Esophagus muscularis mucosa (tissue), 4 donors: ENCODE data around the gene CLDN6. TPM values are rescaled to one million over a fixed set of nuclear protein-coding genes. Genes with fewer than 3 reads are reported as not detected.

Source experiments
- DNase-seq: peaks from one replicate; pipeline ENCODE4 v3.0.0-alpha.2; 2017; ENCODE audit errors: extremely low spot score
- H3K27ac ChIP-seq, 4 donors: fragments of 200-600 bp; sonication (generic); replicated peaks in 1 of 4; 1 replicate in 3 of 4; 2 replicates in 1 of 4; pipeline ENCODE4 v1.5.1; 2016 to 2019; ENCODE audit warnings: mild to moderate bottlenecking in 1 of 4
- H3K27me3 ChIP-seq, 4 donors: fragments of 200-600 bp; sonication (generic); one replicate each; pipeline versions ENCODE4 v1.5.1 to v1.6.0; 2016 to 2019
- H3K36me3 ChIP-seq, 4 donors: fragments of 200-600 bp; sonication (generic); one replicate each; pipeline ENCODE4 v1.5.1; 2016 to 2019
- H3K4me1 ChIP-seq, 4 donors: fragments of 200-600 bp; sonication (generic); one replicate each; pipeline ENCODE4 v1.5.1; 2016 to 2019
- H3K4me3 ChIP-seq, 4 donors: fragments of 200-600 bp; sonication (generic); 1 replicate in 2 of 4; 2 replicates in 2 of 4; pipeline ENCODE4 v1.5.1; 2016 to 2019; ENCODE audit warnings: mild to moderate bottlenecking in 4 of 4, moderate library complexity in 1 of 4
- H3K9me3 ChIP-seq, 4 donors: fragments of 200-600 bp; sonication (generic); 1 replicate in 3 of 4; 2 replicates in 1 of 4; pipeline ENCODE4 v1.5.1; 2016 to 2019
- CTCF ChIP-seq, 3 experiments: fragments of 200-600 bp in 2 of 3; fragments of 450-650 bp in 1 of 3; sonication (generic) in 2 of 3; IDR thresholded peaks; one replicate each; pipeline ENCODE4 v1.5.1; 2017 to 2019; ENCODE audit warnings: antibody characterized with exemption in 3 of 3, mild to moderate bottlenecking in 2 of 3, moderate library complexity in 1 of 3
- EP300 ChIP-seq: sonication (generic); formaldehyde crosslinking; IDR thresholded peaks from one replicate; pipeline ENCODE4 v1.6.1; 2017; ENCODE audit warnings: antibody characterized with exemption
- POLR2A ChIP-seq: fragments of 450-650 bp; IDR thresholded peaks from one replicate; pipeline ENCODE4 v1.6.1; 2017; ENCODE audit warnings: antibody characterized with exemption, moderate library complexity, mild to moderate bottlenecking, low read depth
- POLR2AphosphoS5 ChIP-seq, 2 donors: sonication (generic); formaldehyde crosslinking; IDR thresholded peaks; one replicate each; pipeline ENCODE4 v1.6.1; 2017; ENCODE audit warnings: antibody characterized with exemption in 2 of 2
- WGBS: methylation state at CpG from one replicate; pipeline ENCODE4 v1.1.5; 2018; 5-methylcytosine and 5-hydroxymethylcytosine counted together
- intact Hi-C: fragments of 100-400 bp; cut with DNase I; formaldehyde crosslinking; loops from one replicate; pipeline ENCODE4 v1.15.1; 2023
- total RNA-seq, 4 donors: library from RNA; depleted of rRNA; stranded (reverse); fragments of >200 nt; gene quantifications; one replicate each; pipeline versions ENCODE4 v1.1.0 to v1.2.1, GENCODE V29; 2016

CLDN6 gene
- total RNA-seq, 4 donors from 2014 or later: not detected

- Histone ChIP-seq H3K36me3 (peaks cover 0 to 4% (median 0%) of the 10 kb centered on the region in 4 donors), H3K27ac (no peak overlapping the region), H3K4me3 (no peak overlapping the region), H3K27me3 (peaks cover 0 to 53% (median 24%) of the 10 kb centered on the region in 4 donors), H3K9me3 (no peaks in the 10 kb centered on the region), H3K4me1 (peaks cover 4 to 10% (median 7%) of the 10 kb centered on the region in 4 donors)
- TF ChIP-seq EP300: no peak
- TF ChIP-seq CTCF (IDR thresholded peaks at IDR 0.05): no peak
- TF ChIP-seq POLR2AphosphoS5 (IDR thresholded peaks at IDR 0.05): no peak
- no peak for TF ChIP-seq POLR2A
- WGBS: 64% methylated on average over 6 of the region's 9 CpGs
- intact Hi-C loops: no loop called here
- DNase-seq: no peak
Observed at GRCh38 chr16:3051494-3051893, 33.5 kb upstream of the CLDN6 start.

GRCh38 chr16:3051009-3051408 lies 33.0 kb upstream of the CLDN6 start:
- Histone ChIP-seq H3K27ac (no peak overlapping the region), H3K9me3 (no peaks in the 10 kb centered on the region), H3K27me3 (peaks cover 0 to 58% (median 29%) of the 10 kb centered on the region in 4 donors), H3K4me3 (no peak overlapping the region), H3K36me3 (peaks cover 0 to 4% (median 0%) of the 10 kb centered on the region in 4 donors), H3K4me1 (peaks cover 9 to 14% (median 12%) of the 10 kb centered on the region in 4 donors)
- no peak for TF ChIP-seq CTCF (IDR thresholded peaks at IDR 0.05)
- no peak for TF ChIP-seq POLR2AphosphoS5 (IDR thresholded peaks at IDR 0.05)
- no peak for TF ChIP-seq POLR2A
- TF ChIP-seq EP300: no peak
- WGBS: 57% methylated on average over 4 of the region's 4 CpGs
- intact Hi-C loops: no loop called here
- DNase-seq: no peak

GRCh38 chr16:3050487-3050886 lies 32.5 kb upstream of the CLDN6 start:
- Histone ChIP-seq H3K27me3 (peaks cover 0 to 63% (median 34%) of the 10 kb centered on the region in 4 donors), H3K4me3 (no peak overlapping the region), H3K9me3 (no peaks in the 10 kb centered on the region), H3K36me3 (peaks cover 0 to 4% (median 0%) of the 10 kb centered on the region in 4 donors), H3K27ac (no peak overlapping the region), H3K4me1 (peaks cover 14 to 20% (median 17%) of the 10 kb centered on the region in 4 donors)
- TF ChIP-seq POLR2A: no peak
- no peak for TF ChIP-seq CTCF (IDR thresholded peaks at IDR 0.05)
- TF ChIP-seq POLR2AphosphoS5 (IDR thresholded peaks at IDR 0.05): no peak
- TF ChIP-seq EP300: no peak
- intact Hi-C loops: no loop called here
- DNase-seq: no peak
- 72% methylated on average over 5 of the region's 5 CpGs for WGBS

GRCh38 chr16:3049921-3050481 lies 32.0 kb upstream of the CLDN6 start:
- intact Hi-C loops: no loop called here
- peaks cover 0 to 4% (median 0%) of the 10 kb centered on the region in 4 donors for H3K36me3 ChIP-seq
- DNase-seq: no peak
- H3K4me1 ChIP-seq: peaks cover 19 to 25% (median 22%) of the 10 kb centered on the region in 4 donors
- peaks cover under 1 to 68% (median 39%) of the 10 kb centered on the region in 4 donors for H3K27me3 ChIP-seq
- no peak overlapping the region for H3K27ac ChIP-seq
- 75% methylated on average over 14 of the region's 26 CpGs for WGBS
- H3K4me3 ChIP-seq: no peak overlapping the region
- H3K9me3 ChIP-seq: no peaks in the 10 kb centered on the region
- TF ChIP-seq POLR2AphosphoS5 (IDR thresholded peaks at IDR 0.05) (no peak), EP300 (no peak), POLR2A (no peak), CTCF (IDR thresholded peaks at IDR 0.05) (no peak)

- no peak for DNase-seq
- Histone ChIP-seq H3K4me1 (peaks cover 20 to 25% (median 23%) of the 10 kb centered on the region in 4 donors), H3K36me3 (no peaks in the 10 kb centered on the region), H3K27me3 (peaks cover 6 to 94% (median 55%) of the 10 kb centered on the region in 4 donors), H3K9me3 (no peaks in the 10 kb centered on the region), H3K27ac (no peak overlapping the region), H3K4me3 (peak overlapping the region in 1 of 4 donors; percentile 60)
- intact Hi-C loops: no loop called here
- WGBS: 14% methylated on average over 7 of the region's 13 CpGs
- no peak for TF ChIP-seq EP300
- TF ChIP-seq POLR2A: no peak
- TF ChIP-seq CTCF (IDR thresholded peaks at IDR 0.05): no peak
Observed at GRCh38 chr16:3047387-3047720, 29.4 kb upstream of the CLDN6 start.
